WTC11 (cell line): ENCODE data around the gene IDH1. TPM values are rescaled to one million over a fixed set of nuclear protein-coding genes. Genes with fewer than 3 reads are reported as not detected.

Experiments
- ATAC-seq: fragments of 200-7000 bp; cut with Tn5 transposase; 2 replicates; pipeline ENCODE4 v1.10.0; 2021; ENCODE audit warnings: mild to moderate bottlenecking, moderate library complexity
- CTCF ChIA-PET: fragments of 300-600 bp; sonication (Branson Sonifier 250); formaldehyde crosslinking; loops from one replicate; lab custom pipeline; 2021; ENCODE audit warnings: antibody characterized with exemption; lab: Charles Lee
- POLR2A ChIA-PET: fragments of 350-600 bp; sonication (Branson Sonifier 250); formaldehyde crosslinking; loops from one replicate; lab custom pipeline; 2021; ENCODE audit warnings: antibody characterized with exemption; lab: Charles Lee
- DNase-seq: peaks from one replicate; pipeline ENCODE4 v3.0.0; 2021; ENCODE audit warnings: low spot score
- H3K27ac Mint-ChIP-seq: 2 replicates; pipeline ENCODE4 v1.8.0; 2021; ENCODE audit warnings: mixed read lengths
- H3K27me3 Mint-ChIP-seq: 2 replicates; pipeline ENCODE4 v1.8.0; 2021; ENCODE audit warnings: low read depth, mild to moderate bottlenecking, moderate library complexity, mixed read lengths
- H3K36me3 Mint-ChIP-seq: 2 replicates; pipeline ENCODE4 v1.8.0; 2021; ENCODE audit warnings: mixed read lengths
- H3K4me1 Mint-ChIP-seq: 2 replicates; pipeline ENCODE4 v1.8.0; 2022; ENCODE audit warnings: mixed read lengths
- H3K4me3 Mint-ChIP-seq: 2 replicates; pipeline ENCODE4 v1.8.0; 2021; ENCODE audit warnings: mild to moderate bottlenecking, moderate library complexity, mixed read lengths
- H3K9me3 Mint-ChIP-seq: 2 replicates; pipeline ENCODE4 v1.8.0; 2021; ENCODE audit warnings: mixed read lengths
- ARID4B ChIP-seq: sonication (generic); formaldehyde crosslinking; IDR thresholded peaks from 2 replicates; pipeline ENCODE4 v1.8.0; 2023; ENCODE audit warnings: missing genetic modification reagents, mild to moderate bottlenecking, borderline replicate concordance
- ATF1 ChIP-seq: sonication (generic); formaldehyde crosslinking; IDR thresholded peaks from 2 replicates; pipeline ENCODE4 v1.8.1; 2023; ENCODE audit warnings: mild to moderate bottlenecking, moderate library complexity, missing genetic modification reagents
- CDX4 ChIP-seq: fragments of 250-450 bp; sonication (Bioruptor Pico); IDR thresholded peaks from 2 replicates; pipeline ENCODE4 v1.9.0; 2021; ENCODE audit warnings: moderate library complexity, mild to moderate bottlenecking, inconsistent platforms, borderline replicate concordance
- EMX1 ChIP-seq: fragments of 250-450 bp; sonication (Bioruptor Pico); IDR thresholded peaks from 2 replicates; pipeline ENCODE4 v1.8.0; 2021; ENCODE audit warnings: mild to moderate bottlenecking
- ETV6 ChIP-seq: sonication (generic); formaldehyde crosslinking; IDR thresholded peaks from 2 replicates; pipeline ENCODE4 v1.8.1; 2022; ENCODE audit warnings: mild to moderate bottlenecking, missing genetic modification reagents
- FOXP1 ChIP-seq: sonication (generic); formaldehyde crosslinking; IDR thresholded peaks from 2 replicates; pipeline ENCODE4 v1.8.0; 2022; ENCODE audit warnings: missing genetic modification reagents, mild to moderate bottlenecking, moderate library complexity, borderline replicate concordance
- FOXP4 ChIP-seq: sonication (generic); formaldehyde crosslinking; IDR thresholded peaks from 2 replicates; pipeline ENCODE4 v1.8.0; 2022; ENCODE audit warnings: mild to moderate bottlenecking, missing genetic modification reagents
- JUN ChIP-seq: sonication (generic); formaldehyde crosslinking; IDR thresholded peaks from 2 replicates; pipeline ENCODE4 v1.8.0; 2023; ENCODE audit warnings: mild to moderate bottlenecking, missing genetic modification reagents
- MAX ChIP-seq: sonication (generic); formaldehyde crosslinking; IDR thresholded peaks from 2 replicates; pipeline ENCODE4 v1.8.0; 2022; ENCODE audit warnings: mild to moderate bottlenecking, missing genetic modification reagents
- MXD4 ChIP-seq: fragments of 250-450 bp; sonication (Bioruptor Pico); IDR thresholded peaks from 2 replicates; pipeline ENCODE4 v1.8.0; 2021; ENCODE audit warnings: mild to moderate bottlenecking, moderate library complexity, borderline replicate concordance
- NFATC4 ChIP-seq: fragments of 250-450 bp; sonication (Bioruptor Pico); IDR thresholded peaks from 2 replicates; pipeline ENCODE4 v1.9.0; 2021; ENCODE audit warnings: mild to moderate bottlenecking
- NFYB ChIP-seq: sonication (generic); formaldehyde crosslinking; conservative IDR thresholded peaks from 2 replicates; pipeline ENCODE4 v1.8.0; 2022; ENCODE audit warnings: low read depth, missing genetic modification reagents
- NR2C2 ChIP-seq: sonication (generic); formaldehyde crosslinking; IDR thresholded peaks from 2 replicates; pipeline ENCODE4 v1.8.0; 2022; ENCODE audit warnings: mild to moderate bottlenecking, missing genetic modification reagents
- USF2 ChIP-seq: sonication (generic); formaldehyde crosslinking; IDR thresholded peaks from 2 replicates; pipeline ENCODE4 v1.8.1; 2023; ENCODE audit warnings: mild to moderate bottlenecking, missing genetic modification reagents, moderate library complexity
- ZMAT4 ChIP-seq: fragments of 250-450 bp; sonication (Bioruptor Pico); IDR thresholded peaks from 2 replicates; pipeline ENCODE4 v1.9.0; 2021; ENCODE audit warnings: mild to moderate bottlenecking
- ZNF121 ChIP-seq: sonication (generic); formaldehyde crosslinking; IDR thresholded peaks from 2 replicates; pipeline ENCODE4 v1.8.0; 2023; ENCODE audit warnings: missing genetic modification reagents
- ZNF512 ChIP-seq: sonication (generic); formaldehyde crosslinking; IDR thresholded peaks from 2 replicates; pipeline ENCODE4 v1.8.1; 2022; ENCODE audit warnings: missing genetic modification reagents, borderline replicate concordance
- ZNF532 ChIP-seq: fragments of 250-450 bp; sonication (Bioruptor Pico); IDR thresholded peaks from 2 replicates; pipeline ENCODE4 v1.9.0; 2021; ENCODE audit warnings: mild to moderate bottlenecking, borderline replicate concordance
- ZNF671 ChIP-seq: fragments of 250-450 bp; sonication (Bioruptor Pico); IDR thresholded peaks from 2 replicates; pipeline ENCODE4 v1.8.0; 2021; ENCODE audit warnings: mild to moderate bottlenecking
- total RNA-seq: library from RNA; stranded (reverse); gene quantifications from 3 replicates; pipeline ENCODE4 v1.2.3, GENCODE V29; 2021

The IDH1 gene
- total RNA-seq, 1 experiment from 2014 or later: 352 TPM

GRCh38 chr2:208280933-208281332 lies 26.1 kb upstream of the IDH1 start:
- Mint-ChIP-seq H3K9me3 (peaks cover 7% of the 10 kb centered on the region; the same call in 1 of the 2 replicates), H3K27me3 (no peaks in the 10 kb centered on the region), H3K4me3 (no peak overlapping the region), H3K27ac (no peak overlapping the region), H3K4me1 (no peaks in the 10 kb centered on the region), H3K36me3 (peaks cover 75% of the 10 kb centered on the region)
- DNase-seq (no peak), ATAC-seq (no peak)
- ChIA-PET CTCF (no interaction called here), POLR2A (no interaction called here)
- TF ChIP-seq ZNF671 (no peak), NFYB (no peak), EMX1 (CRISPR knock-in tag) (no peak), CDX4 (CRISPR knock-in tag) (no peak), ATF1 (CRISPR knock-in tag) (no peak), MXD4 (CRISPR knock-in tag) (no peak)

- DNase-seq (no peak), ATAC-seq (no peak)
- no peaks in the 10 kb centered on the region for H3K27me3 Mint-ChIP-seq
- no peaks in the 10 kb centered on the region for H3K4me1 Mint-ChIP-seq
- POLR2A ChIA-PET: no interaction called here
- H3K4me3 Mint-ChIP-seq: no peak overlapping the region
- H3K9me3 Mint-ChIP-seq: peaks cover 7% of the 10 kb centered on the region; the same call in 1 of the 2 replicates
- CTCF ChIA-PET: no interaction called here
- H3K36me3 Mint-ChIP-seq: peaks cover 75% of the 10 kb centered on the region
- no peak overlapping the region for H3K27ac Mint-ChIP-seq
- TF ChIP-seq FOXP1 (CRISPR knock-in tag) (no peak), ZNF532 (CRISPR knock-in tag) (no peak), JUN (no peak), USF2 (CRISPR knock-in tag) (no peak), ETV6 (CRISPR knock-in tag) (no peak), ZMAT4 (CRISPR knock-in tag) (no peak), ZNF121 (CRISPR knock-in tag) (no peak), MAX (CRISPR knock-in tag) (no peak), ZNF512 (CRISPR knock-in tag) (no peak), FOXP4 (CRISPR knock-in tag) (no peak), NR2C2 (no peak), ARID4B (no peak), NFATC4 (no peak), ATF1 (CRISPR knock-in tag) (no peak)
These were observed 25.4 kb upstream of the IDH1 start for GRCh38 chr2:208280234-208280633.
